Raji (cell line): ENCODE measurements around the gene DNAH8.

ENCODE experiments used
- POLR2A ChIP-seq: IDR thresholded peaks from 2 replicates; pipeline ENCODE4 v1.6.1; 2011; ENCODE audit warnings: low read depth, low read length, control low read depth; ENCODE audit not compliant: insufficient read depth

Gene DNAH8

DNA sequence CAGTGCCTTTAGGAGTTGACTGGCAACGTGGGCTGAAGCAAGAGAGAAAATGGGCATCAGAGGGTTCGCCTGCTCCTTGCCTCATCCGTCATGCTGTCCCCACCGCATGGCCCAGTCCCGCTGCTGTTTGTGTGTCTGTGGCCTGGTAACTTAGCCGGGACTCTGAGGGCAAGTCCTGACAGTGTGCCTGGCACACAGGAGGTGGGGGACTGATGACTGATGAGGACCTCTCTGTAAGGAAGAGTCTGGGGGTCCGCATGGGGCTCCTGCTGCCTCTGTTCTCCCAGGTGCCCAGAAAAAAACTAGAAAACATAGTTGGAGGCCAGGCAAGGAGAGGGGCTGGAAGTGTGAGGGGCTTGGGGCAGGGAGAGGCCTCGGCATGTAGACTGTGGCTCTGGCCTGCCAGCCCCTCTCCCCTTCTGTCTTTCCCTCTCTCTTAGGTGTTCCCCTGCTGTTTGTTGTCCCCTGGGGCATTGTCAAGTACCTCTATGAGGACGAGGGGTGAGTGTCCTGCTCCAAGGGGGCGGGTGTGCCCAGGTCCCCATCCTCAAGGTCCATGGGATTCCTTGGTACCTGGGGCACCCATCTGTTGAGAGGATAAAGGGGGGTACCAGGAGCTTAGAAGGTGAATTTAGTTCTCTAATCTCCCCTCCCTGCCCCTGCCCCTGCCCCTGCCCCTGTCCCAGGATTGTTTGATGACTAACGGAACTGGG, 362.9 kb downstream of the DNAH8 start:
- TF ChIP-seq POLR2A: no peak

DNA sequence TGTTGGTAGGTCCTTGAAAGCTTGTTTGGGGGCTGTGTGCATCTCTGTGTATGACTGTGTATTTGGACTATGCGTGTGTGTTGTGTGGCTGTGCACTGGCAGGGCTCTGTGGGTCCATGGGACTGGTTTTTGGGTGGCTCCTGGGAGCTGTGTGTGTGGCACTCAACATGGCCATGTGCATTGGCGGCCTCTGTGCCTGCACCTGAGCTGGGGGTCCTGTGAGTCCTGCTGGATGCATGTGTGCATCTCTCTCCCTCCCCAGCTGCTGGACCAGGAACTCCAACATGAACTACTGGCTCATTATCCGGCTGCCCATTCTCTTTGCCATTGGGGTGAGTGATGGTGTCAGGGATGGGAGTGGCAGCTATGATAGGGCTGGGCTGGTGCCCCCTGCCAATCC, 363.6 kb downstream of the DNAH8 start:
- no peak for TF ChIP-seq POLR2A

DNA sequence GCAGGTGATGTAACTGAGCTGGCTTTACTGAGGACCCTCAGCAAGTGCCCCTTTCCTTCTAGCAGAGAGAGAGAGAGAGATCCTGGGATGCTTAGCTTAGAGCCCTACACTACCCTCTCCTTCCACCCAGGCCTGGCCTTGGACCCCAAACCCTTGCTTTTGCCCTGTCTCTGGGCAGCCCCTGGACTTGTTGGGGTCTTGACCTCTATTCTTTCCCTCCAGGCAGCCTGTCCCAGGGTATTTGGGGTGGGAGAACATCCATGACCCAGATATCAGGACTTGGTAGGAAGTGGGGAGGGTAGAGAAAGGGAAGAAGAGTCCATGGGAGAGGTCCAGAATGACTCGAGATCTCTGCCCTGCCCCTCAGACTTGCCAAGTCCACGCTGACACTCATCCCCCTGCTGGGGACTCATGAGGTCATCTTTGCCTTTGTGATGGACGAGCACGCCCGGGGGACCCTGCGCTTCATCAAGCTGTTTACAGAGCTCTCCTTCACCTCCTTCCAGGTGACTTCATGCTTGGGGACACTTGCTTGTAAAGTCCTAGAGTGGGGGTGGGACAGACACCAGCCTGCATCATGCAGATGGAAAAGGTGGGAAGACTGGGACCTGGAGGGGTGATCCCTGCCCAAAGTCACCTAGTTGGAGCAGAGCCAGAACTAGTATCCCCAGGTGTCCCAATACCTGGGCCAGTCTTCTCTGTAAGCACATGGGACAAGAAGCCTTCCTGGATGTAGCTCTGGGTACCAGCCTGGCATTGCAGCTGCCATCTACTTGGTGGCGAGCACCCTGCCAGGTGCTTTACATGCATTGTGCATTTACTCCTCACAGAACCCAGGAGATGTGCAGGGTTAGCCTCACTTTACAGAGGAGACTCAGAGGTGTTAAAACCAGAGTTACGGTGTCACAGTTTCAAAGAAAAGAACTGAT, 364.4 kb downstream of the DNAH8 start:
- TF ChIP-seq POLR2A: no peak
